Mesodermal cell (in vitro differentiated cells): ENCODE results near the gene SSTR5.
A peak's percentile ranks its signal among the peaks of the same experiment; 100 is the strongest.

ENCODE experiments used
- H3K27ac ChIP-seq: 2 replicates; pipeline ENCODE4 v1.7.0; 2013; ENCODE audit warnings: mild to moderate bottlenecking, low read depth, low read length, moderate library complexity; ENCODE audit not compliant: severe bottlenecking
- H3K36me3 ChIP-seq: 2 replicates; pipeline ENCODE4 v1.7.1; 2013; ENCODE audit warnings: mild to moderate bottlenecking, low read length, moderate library complexity; ENCODE audit not compliant: control insufficient read depth, insufficient read depth
- H3K4me1 ChIP-seq: one replicate; pipeline ENCODE4 v1.7.1; 2013; ENCODE audit warnings: mild to moderate bottlenecking, low read length; ENCODE audit not compliant: insufficient read depth, control insufficient read depth, poor library complexity, severe bottlenecking
- H3K4me3 ChIP-seq: 2 replicates; pipeline ENCODE4 v1.7.0; 2013; ENCODE audit warnings: low read length, control low read depth, mild to moderate bottlenecking; ENCODE audit not compliant: insufficient read depth, poor library complexity, severe bottlenecking; ENCODE audit errors: extremely low read depth
- H3K9me3 ChIP-seq: 2 replicates; pipeline ENCODE4 v1.7.1; 2013; ENCODE audit warnings: mild to moderate bottlenecking, low read length, moderate library complexity; ENCODE audit not compliant: control insufficient read depth
- WGBS, 2 experiments: methylation state at CpG; one replicate each; pipeline ENCODE4 v1.1.5; 2013; ENCODE audit warnings: missing lambda C conversion rate in 2 of 2; ENCODE audit not compliant: insufficient coverage in 2 of 2; 5-methylcytosine and 5-hydroxymethylcytosine counted together

SSTR5 gene

DNA sequence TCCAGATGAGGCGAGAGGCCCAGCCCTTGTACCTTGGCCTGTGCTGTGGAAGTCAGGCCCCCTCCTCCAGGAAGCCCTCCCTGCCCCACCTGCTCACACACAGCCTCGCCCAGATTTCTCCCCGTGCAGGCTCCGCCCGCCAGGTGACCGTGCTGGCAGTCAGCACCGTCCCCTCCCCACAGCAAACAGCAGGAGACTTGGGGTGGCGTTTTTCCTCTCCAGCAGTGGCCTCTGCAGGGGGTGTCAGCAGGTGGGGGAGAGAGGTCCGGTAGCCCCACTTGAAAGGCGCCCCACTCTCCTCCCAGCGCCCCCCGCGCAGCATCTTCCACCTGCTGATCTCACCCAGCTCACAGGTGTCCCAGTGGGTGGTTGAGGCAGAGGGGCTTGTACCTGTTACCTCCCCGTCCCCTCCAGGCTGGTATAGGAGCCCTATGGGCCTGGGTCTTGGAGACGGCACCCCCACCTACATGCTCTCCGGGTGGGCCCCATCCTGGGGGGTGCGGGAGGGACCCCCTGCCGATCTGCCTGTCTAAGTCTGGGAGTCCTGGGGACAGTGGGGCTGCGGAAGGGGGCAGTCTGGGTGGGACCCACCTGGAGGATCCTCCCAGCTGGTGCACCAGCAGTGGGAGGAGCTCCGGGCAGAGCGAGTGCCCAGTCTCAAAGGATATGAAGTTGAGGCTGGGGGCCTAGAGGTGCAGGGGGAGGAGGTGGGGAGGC lies 27.7 kb downstream of the SSTR5 start:
- Histone ChIP-seq H3K4me3 (no peak overlapping the region), H3K27ac (no peak overlapping the region), H3K9me3 (no peaks in the 10 kb centered on the region), H3K4me1 (peaks cover 31% of the 10 kb centered on the region), H3K36me3 (no peaks in the 10 kb centered on the region)
- 82 to 86% methylated on average over 9 to 12 of the region's 21 CpGs for WGBS, 2 experiments

DNA sequence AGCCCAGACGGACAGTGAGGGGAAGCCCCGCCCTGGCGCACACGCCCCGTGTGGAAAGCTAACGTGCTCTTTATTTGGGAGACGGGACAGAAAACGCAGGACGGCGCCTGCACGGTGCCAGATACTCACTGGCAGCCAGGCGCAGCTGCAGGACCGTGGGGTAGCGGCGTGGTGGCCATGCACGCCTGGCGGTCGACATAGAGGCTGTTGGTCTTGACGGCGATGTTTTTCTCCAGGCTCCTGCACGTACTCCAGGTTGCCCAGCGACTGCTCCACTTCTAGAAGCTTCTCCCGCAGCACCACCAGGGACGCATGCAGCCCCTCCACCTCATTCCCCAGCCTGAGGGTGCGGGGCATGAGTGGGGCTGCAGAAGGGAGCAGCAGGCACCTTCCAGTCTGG lies 28.6 kb downstream of the SSTR5 start:
- Histone ChIP-seq H3K36me3 (no peaks in the 10 kb centered on the region), H3K9me3 (no peaks in the 10 kb centered on the region), H3K4me1 (peaks cover 31% of the 10 kb centered on the region), H3K4me3 (no peak overlapping the region), H3K27ac (no peak overlapping the region)
- WGBS, 2 experiments, result 86 to 89% methylated on average over 22 to 25 of the region's 25 CpGs

- WGBS, 2 experiments, result 80 to 84% methylated on average over 18 to 20 of the region's 25 CpGs
- Histone ChIP-seq H3K4me3 (no peak overlapping the region), H3K36me3 (no peaks in the 10 kb centered on the region), H3K9me3 (no peaks in the 10 kb centered on the region), H3K27ac (no peak overlapping the region), H3K4me1 (peaks cover 27% of the 10 kb centered on the region)
Measured at GRCh38 chr16:1101573-1102332, 29.2 kb downstream of the SSTR5 start.

DNA sequence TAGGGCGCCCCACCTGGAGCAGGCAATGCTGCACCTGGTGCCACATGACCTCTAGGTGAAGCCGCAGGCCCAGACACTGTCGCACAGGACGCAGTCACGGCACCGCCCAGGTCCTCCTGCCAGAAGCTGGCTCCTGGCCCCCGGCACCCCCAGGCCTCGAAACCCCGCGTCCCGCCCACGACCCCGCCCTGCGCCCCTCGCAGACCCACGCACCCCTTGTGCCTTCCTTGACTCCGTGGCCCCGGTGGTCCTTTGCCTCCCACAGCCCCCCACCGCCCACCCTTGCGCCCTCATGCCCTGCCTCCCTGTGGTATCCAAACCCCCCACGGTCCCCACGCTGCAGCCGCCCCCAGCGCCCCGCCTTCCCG lies 29.8 kb downstream of the SSTR5 start:
- no peaks in the 10 kb centered on the region for H3K9me3 ChIP-seq
- H3K4me1 ChIP-seq, result peaks cover 22% of the 10 kb centered on the region
- H3K27ac ChIP-seq, result no peak overlapping the region
- H3K36me3 ChIP-seq, result no peaks in the 10 kb centered on the region
- WGBS, 2 experiments, result 88 to 91% methylated on average over 13 to 15 of the region's 26 CpGs
- no peak overlapping the region for H3K4me3 ChIP-seq

DNA sequence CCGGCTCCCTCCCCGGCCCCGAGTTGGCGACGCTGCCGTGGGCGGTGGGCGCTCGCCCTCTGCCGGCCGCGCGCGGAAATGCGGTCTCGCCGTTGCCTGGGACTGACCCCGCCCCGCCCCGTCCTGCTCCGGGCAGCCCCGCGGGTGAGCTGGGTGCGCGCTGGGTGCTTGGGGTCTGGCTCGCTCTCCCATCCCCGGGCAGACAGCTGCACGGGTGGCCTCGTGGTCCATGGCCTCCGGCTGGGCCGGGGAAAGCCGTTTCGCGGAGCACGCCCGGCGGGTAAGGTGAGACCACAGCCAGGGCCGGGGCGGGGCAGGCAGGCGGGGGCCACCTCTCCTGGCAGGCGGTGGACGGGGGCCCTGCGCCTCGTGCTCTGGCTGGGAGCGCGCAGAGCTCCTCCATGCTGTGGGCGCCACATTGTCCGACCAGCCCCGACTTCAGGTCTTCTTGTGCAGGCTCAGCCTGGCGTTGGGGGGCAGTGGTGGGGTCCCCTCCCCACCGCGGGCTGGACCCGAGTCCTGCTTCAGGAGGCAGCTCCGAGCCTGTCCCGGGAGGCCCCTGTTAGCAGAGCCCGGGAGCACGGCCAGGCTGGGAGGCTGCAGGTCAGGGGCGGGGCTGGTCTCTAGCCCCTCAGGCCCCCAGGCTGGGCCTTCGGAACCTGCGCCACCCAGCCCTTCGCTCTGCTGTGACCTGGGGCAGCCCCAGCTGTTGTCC lies 30.5 kb downstream of the SSTR5 start:
- no peak overlapping the region for H3K27ac ChIP-seq
- H3K9me3 ChIP-seq, result no peaks in the 10 kb centered on the region
- no peaks in the 10 kb centered on the region for H3K36me3 ChIP-seq
- peak overlapping the region; percentile 30 for H3K4me3 ChIP-seq
- peaks cover 15% of the 10 kb centered on the region for H3K4me1 ChIP-seq
- WGBS, 2 experiments, result 8 to 11% methylated on average over 44 to 59 of the region's 61 CpGs

DNA sequence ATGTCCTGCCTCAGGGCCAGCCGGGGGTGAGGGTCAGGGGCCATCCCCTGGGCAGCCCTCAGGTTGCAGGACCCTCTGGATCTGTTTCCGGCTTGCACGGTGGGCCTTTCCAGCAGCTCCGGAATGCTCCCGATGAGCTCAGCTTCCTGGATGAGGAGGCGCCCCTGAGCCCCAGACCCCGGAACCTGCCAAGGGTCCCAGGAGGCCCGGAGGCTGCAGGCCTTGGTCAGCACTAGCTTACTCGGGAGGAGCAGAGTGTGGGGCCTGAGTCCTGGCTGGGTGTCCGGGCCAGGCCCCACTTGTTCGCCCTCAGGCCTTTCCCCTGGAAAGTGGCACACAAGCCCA lies 31.1 kb downstream of the SSTR5 start:
- Histone ChIP-seq H3K27ac (no peak overlapping the region), H3K36me3 (no peaks in the 10 kb centered on the region), H3K4me3 (peak overlapping the region; percentile 30), H3K4me1 (peaks cover 10% of the 10 kb centered on the region), H3K9me3 (no peaks in the 10 kb centered on the region)
- WGBS, 2 experiments, result 62 to 75% methylated on average over 9 to 11 of the region's 11 CpGs

DNA sequence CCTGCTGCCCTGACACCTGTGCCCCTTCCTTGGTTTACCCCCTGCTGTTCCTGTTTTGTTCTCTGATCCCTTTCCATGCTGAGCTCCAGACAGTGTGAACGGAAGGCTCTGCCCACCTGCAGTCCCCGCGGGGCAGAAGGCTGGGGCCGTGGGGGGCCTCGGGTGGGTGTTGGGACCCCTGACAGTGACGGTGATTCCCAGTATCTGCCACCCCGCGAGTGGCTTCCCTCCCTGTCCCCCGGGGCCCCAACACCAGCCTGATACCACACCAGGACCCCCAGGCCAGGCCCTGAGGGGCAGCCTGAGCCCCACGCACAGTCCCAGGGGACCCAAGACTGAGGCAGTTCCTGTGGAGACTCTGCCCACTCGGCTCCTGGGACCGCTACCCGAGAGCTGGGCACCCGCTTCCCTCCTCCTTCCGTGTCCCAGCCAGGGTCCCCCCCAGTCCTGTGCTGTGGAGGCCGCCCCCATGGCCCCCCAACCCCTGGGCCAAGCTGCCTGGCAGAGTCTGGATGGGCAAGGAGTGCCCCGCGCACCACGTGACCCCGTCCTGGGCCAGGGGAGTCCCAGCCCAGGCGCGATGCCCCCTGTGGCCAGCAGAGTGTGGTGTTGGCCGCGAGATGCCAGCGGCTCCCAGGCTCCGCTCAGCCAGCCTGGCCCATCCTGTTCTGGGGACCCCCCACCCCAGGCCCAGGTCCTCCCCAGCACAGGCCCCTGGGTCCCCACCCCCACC lies 33.5 kb downstream of the SSTR5 start:
- WGBS, 2 experiments, result 40 to 61% methylated on average over 13 to 25 of the region's 26 CpGs
- Histone ChIP-seq H3K4me1 (peaks cover 4% of the 10 kb centered on the region), H3K9me3 (no peaks in the 10 kb centered on the region), H3K4me3 (no peak overlapping the region), H3K27ac (no peak overlapping the region), H3K36me3 (no peaks in the 10 kb centered on the region)

- H3K27ac ChIP-seq, result no peak overlapping the region
- H3K4me3 ChIP-seq, result no peak overlapping the region
- peaks cover 4% of the 10 kb centered on the region for H3K4me1 ChIP-seq
- H3K9me3 ChIP-seq, result no peaks in the 10 kb centered on the region
- no peaks in the 10 kb centered on the region for H3K36me3 ChIP-seq
- 85 to 86% methylated on average over 9 to 13 of the region's 16 CpGs for WGBS, 2 experiments
Measured at GRCh38 chr16:1106659-1107058, 34.1 kb downstream of the SSTR5 start.

DNA sequence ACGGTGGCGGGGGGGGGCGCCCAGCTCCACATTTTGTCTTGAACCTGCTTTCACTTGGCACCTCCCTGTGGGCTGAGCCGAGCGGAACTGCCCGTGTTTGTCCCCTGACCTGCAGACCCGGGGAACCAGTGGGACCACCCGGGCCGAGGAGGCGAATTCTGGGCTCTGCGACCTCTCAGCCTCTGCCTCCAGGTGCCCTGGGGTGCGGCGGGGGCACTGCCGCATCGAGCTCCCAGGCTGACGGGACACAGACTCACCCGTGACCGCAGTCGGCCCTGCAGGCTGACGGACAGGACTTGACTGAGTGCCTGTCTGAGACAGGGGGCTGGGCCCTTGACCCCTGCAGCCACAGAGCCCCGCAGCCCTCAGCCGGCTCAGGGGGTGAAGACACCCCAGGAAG lies 34.6 kb downstream of the SSTR5 start:
- Histone ChIP-seq H3K27ac (no peak overlapping the region), H3K4me3 (no peak overlapping the region), H3K36me3 (no peaks in the 10 kb centered on the region), H3K4me1 (peaks cover 4% of the 10 kb centered on the region), H3K9me3 (no peaks in the 10 kb centered on the region)
- 73 to 84% methylated on average over 16 to 21 of the region's 22 CpGs for WGBS, 2 experiments

DNA sequence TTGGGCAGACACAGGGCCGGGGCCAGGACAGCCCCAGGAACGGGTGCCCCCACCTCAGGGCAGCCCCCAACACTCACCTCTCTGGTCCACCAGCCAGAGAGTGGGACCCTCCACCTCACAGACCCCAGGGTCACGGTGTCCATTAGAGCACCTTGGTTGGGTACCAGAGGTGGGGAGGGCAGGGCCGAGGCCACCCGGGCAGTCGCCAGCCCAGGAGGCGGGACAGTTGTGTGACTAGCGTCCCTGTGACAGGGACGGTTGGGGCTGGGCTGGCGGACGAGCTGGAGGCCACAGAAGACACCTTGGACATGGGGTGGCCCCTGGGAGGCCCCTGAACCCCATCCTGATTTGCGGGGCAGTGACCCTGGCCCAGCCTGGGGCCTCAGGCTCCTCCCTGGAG lies 35.2 kb downstream of the SSTR5 start:
- no peak overlapping the region for H3K27ac ChIP-seq
- peaks cover 4% of the 10 kb centered on the region for H3K4me1 ChIP-seq
- no peaks in the 10 kb centered on the region for H3K36me3 ChIP-seq
- H3K4me3 ChIP-seq, result no peak overlapping the region
- 90 to 94% methylated on average over 5 to 11 of the region's 12 CpGs for WGBS, 2 experiments
- no peaks in the 10 kb centered on the region for H3K9me3 ChIP-seq
